Measurements from ENCODE around the gene FBF1. TPM values are rescaled to one million over a fixed set of nuclear protein-coding genes. Genes with fewer than 3 reads are reported as not detected.

FBF1 gene
- total and polyA plus RNA-seq, 8 donors, result 7.3 to 13.1 (median 9.0) TPM

DNA sequence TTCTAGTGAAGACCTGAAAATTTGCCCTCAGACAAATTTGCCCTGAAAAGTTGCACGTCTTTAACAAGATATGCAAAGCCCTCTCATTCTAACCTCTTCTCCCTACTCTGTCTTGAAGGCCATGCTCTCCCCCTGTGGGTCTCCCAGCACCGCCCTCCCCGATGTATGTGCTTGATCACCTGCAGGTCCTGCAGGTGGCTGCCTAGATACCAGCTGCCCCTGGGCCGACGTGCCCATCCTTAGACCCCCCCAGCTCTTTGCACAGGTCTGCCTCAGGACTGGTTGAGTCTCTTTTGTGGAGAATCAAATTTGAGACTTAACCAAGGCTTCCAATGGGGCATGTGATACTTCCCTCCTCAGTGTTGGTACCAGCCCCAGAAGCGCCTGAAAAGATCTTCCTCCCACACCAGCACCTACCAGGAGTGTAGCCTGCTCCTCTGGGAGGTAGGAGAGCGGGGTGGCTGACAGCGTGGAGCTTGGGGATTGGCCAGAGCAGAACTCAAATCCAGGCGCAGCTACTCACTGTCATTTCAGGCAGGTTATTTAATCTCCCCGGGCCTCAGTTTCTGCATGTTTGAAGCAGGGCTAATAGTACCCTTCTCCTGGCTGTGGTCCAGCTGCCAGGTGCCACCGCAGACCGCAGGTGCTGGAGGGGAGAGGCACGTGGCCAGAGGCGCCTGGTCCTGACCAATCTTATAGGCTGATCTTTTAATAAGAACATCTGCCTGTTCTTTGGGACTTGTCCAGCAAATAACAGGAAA, 31.6 kb downstream of the FBF1 start:
- DNase-seq, result peak in 2 of 4 donors; percentile 30 to 87
- Histone ChIP-seq H3K4me3 (no peak overlapping the region), H3K36me3 (peaks cover 0 to 7% of the 10 kb centered on the region in 2 donors), H3K9me3 (no peaks in the 10 kb centered on the region), H3K27me3 (no peaks in the 10 kb centered on the region), H3K27ac (peak overlapping the region in 1 of 2 donors; percentile 45), H3K4me1 (peaks cover 11 to 25% of the 10 kb centered on the region in 2 donors)
- intact Hi-C loops (cut with DNase I), result loop anchor here in 1 of 2 donors (5.0 kb wide), 1 partner anchor 93 kb away; the partner anchor contains the start of gene CDK3
- no peak for ATAC-seq
- TF ChIP-seq, protein P1, sequence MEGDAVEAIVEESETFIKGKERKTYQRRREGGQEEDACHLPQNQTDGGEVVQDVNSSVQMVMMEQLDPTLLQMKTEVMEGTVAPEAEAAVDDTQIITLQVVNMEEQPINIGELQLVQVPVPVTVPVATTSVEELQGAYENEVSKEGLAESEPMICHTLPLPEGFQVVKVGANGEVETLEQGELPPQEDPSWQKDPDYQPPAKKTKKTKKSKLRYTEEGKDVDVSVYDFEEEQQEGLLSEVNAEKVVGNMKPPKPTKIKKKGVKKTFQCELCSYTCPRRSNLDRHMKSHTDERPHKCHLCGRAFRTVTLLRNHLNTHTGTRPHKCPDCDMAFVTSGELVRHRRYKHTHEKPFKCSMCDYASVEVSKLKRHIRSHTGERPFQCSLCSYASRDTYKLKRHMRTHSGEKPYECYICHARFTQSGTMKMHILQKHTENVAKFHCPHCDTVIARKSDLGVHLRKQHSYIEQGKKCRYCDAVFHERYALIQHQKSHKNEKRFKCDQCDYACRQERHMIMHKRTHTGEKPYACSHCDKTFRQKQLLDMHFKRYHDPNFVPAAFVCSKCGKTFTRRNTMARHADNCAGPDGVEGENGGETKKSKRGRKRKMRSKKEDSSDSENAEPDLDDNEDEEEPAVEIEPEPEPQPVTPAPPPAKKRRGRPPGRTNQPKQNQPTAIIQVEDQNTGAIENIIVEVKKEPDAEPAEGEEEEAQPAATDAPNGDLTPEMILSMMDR (IDR thresholded peaks at IDR 0.05), result no peak

DNA sequence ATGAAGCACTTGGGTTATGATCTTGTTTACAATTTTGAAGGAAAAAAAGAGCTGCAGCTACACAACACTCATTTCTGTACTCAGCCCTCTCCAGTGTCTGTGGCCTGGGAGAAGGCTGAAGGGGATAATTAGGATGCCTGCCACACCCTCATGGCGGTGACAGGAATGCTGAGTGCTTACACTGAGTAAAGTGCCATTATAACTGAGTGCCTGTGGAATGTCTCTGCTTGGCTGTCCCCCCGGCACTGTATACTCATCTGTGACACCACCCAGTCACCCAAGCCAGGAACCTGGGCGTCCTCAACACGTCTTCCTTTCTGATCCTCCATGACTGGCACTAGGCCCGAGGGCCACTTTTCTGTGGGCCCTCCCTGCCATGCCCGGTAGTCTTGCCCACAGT, 32.6 kb downstream of the FBF1 start:
- peak overlapping the region in 1 of 2 donors; percentile 45 for H3K27ac ChIP-seq
- intact Hi-C loops (cut with DNase I), result loop anchor here in 1 of 2 donors (5.0 kb wide), 1 partner anchor 94 kb away; the partner anchor contains the start of gene CDK3
- peaks cover 17 to 35% of the 10 kb centered on the region in 2 donors for H3K4me1 ChIP-seq
- H3K36me3 ChIP-seq, result no peaks in the 10 kb centered on the region
- no peaks in the 10 kb centered on the region for H3K9me3 ChIP-seq
- H3K4me3 ChIP-seq, result no peak overlapping the region
- ATAC-seq, result peak; percentile 50
- H3K27me3 ChIP-seq, result no peaks in the 10 kb centered on the region
- TF ChIP-seq, protein P1 (IDR thresholded peaks at IDR 0.05), result no peak
- peak in 2 of 4 donors; percentile 55 to 82 for DNase-seq

DNA sequence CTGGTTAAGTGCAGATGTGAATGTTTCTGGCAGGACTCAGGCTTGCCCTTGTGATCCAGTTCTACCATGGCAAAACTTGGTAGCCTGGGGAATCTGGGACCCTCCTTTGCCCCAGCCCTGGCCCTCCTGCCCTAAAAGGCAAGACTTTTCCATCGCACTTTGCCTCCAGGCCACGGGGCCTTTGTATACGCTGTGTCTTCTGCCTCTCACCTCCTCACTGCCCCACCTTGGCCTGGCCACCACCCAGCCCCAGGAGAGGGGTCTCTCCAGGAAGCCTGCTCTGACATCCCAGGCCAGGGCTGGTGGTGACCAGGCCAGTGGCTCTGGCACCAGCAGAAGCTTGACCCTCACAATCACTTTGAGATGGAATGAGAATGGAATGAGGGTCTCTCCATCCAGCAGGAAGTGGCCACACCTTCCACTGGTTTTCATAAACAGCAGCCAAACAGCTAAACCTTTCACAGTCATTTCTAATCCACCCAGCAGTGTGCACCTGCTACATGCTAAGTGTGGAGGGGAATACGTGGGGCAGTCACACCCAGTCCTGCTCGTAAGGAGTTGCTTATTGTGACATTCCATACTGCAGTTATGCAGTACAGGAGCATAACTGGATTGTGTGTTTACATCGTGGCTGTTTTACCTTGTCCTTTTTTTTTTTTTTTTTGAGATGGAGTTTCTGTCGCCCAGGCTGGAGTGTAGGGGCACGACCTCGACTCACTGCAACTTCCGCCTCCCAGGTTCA, 34.5 kb downstream of the FBF1 start:
- intact Hi-C loops (cut with DNase I), result loop anchor here in 1 of 2 donors (5.0 kb wide), 1 partner anchor 96 kb away; the partner anchor contains the start of gene CDK3
- H3K27me3 ChIP-seq, result no peaks in the 10 kb centered on the region
- H3K9me3 ChIP-seq, result no peaks in the 10 kb centered on the region
- peaks cover 17 to 41% of the 10 kb centered on the region in 2 donors for H3K4me1 ChIP-seq
- TF ChIP-seq, protein P1 (IDR thresholded peaks at IDR 0.05), result no peak
- peak overlapping the region; percentile 21 to 31 for H3K27ac ChIP-seq
- peaks cover 0 to 17% of the 10 kb centered on the region in 2 donors for H3K36me3 ChIP-seq
- ATAC-seq, result no peak
- DNase-seq, result peak in 1 of 4 donors; percentile 58
- H3K4me3 ChIP-seq, result no peak overlapping the region

DNA sequence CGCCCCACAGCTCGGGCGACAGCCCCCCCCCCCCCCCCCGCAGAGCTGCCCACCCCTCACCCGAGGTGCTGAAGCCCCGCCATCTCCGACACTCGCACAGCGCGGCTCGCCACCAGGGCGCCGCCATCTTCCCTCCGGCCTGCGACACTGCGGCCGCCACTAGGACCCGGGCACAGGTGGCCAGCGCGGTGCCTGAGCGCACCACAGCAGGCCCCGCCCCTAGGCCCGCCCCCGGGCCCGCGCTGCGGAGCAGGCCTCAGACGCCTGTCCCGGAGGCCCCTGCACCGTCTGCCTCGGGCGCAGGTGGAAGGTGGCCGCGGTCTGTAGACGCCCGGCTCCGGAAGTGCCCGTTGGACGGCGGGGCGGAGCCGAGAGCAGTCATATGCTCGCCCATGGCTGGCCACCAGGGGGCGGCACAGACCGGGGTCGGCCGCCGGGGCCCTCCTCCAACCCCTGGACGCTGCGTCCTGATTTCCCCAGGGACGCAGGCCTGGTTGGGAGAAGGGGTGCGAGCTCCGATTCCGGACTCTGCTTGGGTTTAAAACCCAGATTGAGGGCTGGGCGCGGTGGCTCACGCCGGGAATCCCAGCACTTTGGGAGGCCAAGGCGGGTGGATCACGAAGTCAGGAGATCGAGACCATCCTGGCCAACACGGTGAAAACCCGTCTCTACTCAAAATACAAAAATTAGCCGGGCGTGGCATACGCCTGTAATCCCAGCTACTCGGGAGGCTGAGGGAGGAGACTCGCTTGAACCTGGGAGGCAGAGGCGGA, 35.9 kb downstream of the FBF1 start, which contains the start of gene MRPL38:
Gene MRPL38, minus strand, starts transcription at position 136 of the 773 bp plus-strand sequence. Its CDS starts 9 bp downstream, at position 127.
- peak; percentile 92 for ATAC-seq
- Histone ChIP-seq H3K36me3 (peaks cover 0 to 30% of the 10 kb centered on the region in 2 donors), H3K9me3 (no peaks in the 10 kb centered on the region), H3K4me1 (peaks cover 14 to 31% of the 10 kb centered on the region in 2 donors), H3K4me3 (peak within 1 kb of the TSS; percentile 87 to 91), H3K27me3 (no peaks in the 10 kb centered on the region), H3K27ac (peak within 1 kb of the TSS; percentile 86 to 97)
- intact Hi-C loops (cut with DNase I), result loop anchor here in 1 of 2 donors (5.0 kb wide), 1 partner anchor 97 kb away; the partner anchor contains the start of gene CDK3
- TF ChIP-seq, protein P1 (IDR thresholded peaks at IDR 0.05), result peak; percentile 99
- DNase-seq, result peak; percentile 84 to 98 (median 95)
